K562 (cell line): ENCODE measurements around the gene ST3GAL5. TPM values are rescaled to one million over a fixed set of nuclear protein-coding genes. Genes with fewer than 3 reads are reported as not detected.

Experiments
- ATAC-seq: fragments of 200-7000 bp; cut with Tn5 transposase; 3 replicates; pipeline ENCODE4 v1.9.1; 2020; ENCODE audit warnings: moderate library complexity
- BruUV-seq: library from RNA; stranded (reverse); fragments of 400-500 nt; replicated peaks from 2 replicates; lab custom pipeline; 2021; lab: Mats Ljungman, UMichigan
- CTCF ChIA-PET: fragments of 300-600 bp; formaldehyde crosslinking; extraction: SDS; loops from one replicate; lab custom pipeline; 2021; ENCODE audit warnings: low intra/inter-chr PET ratio; lab: Yijun Ruan, JAX
- POLR2A ChIA-PET: fragments of 300-600, 350-650 bp; sonication (Branson Sonifier 250); formaldehyde crosslinking; extraction: SDS; loops from one replicate; lab custom pipeline; 2021; ENCODE audit warnings: antibody characterized with exemption, inconsistent platforms; lab: Yijun Ruan, JAX
- DNase-seq, 4 experiments: peaks; one replicate each; pipeline versions ENCODE4 v3.0.0 to v3.0.0-alpha.2; 2011 to 2018; ENCODE audit warnings: low spot score in 3 of 4, mixed read lengths in 3 of 4; ENCODE audit errors: extremely low read depth in 1 of 4
- FAIRE-seq: peaks from 2 replicates; lab custom pipeline; 2011; peaks lifted over from hg19 to GRCh38; lab: Jason Lieb, UNC
- H2AFZ ChIP-seq: 2 replicates; pipeline ENCODE4 v1.6.0; 2011; ENCODE audit warnings: low read depth, low read length, control low read depth, inconsistent platforms
- H3K27ac ChIP-seq: fragments of 200-600 bp; 3 replicates; pipeline ENCODE4 v1.8.0; 2011; ENCODE audit warnings: low read depth, mild to moderate bottlenecking, control low read depth, inconsistent platforms, low read length, moderate library complexity, mixed read lengths; ENCODE audit errors: extremely low read depth
- H3K27me3 ChIP-seq, 2 experiments: fragments of 300-600 bp in 1 of 2; 2 replicates in 1 of 2; 3 replicates in 1 of 2; pipeline versions ENCODE4 v1.6.0 to v1.8.0; 2011; ENCODE audit warnings: inconsistent platforms in 2 of 2, low read length in 2 of 2, mild to moderate bottlenecking in 1 of 2, mixed read lengths in 1 of 2, moderate library complexity in 1 of 2; ENCODE audit not compliant: control insufficient read depth in 2 of 2, insufficient read depth in 2 of 2
- H3K36me3 ChIP-seq: fragments of 300-600 bp; 3 replicates; pipeline ENCODE4 v1.8.0; 2011; ENCODE audit warnings: mild to moderate bottlenecking, low read length, inconsistent platforms; ENCODE audit not compliant: control insufficient read depth, insufficient read depth
- H3K4me1 ChIP-seq, 2 experiments: fragments of 200-600 bp in 1 of 2; replicated peaks in 1 of 2; 2 replicates in 1 of 2; 3 replicates in 1 of 2; pipeline versions ENCODE4 v1.5.1 to v1.8.0; 2011; ENCODE audit warnings: inconsistent platforms in 2 of 2, low read length in 2 of 2, mild to moderate bottlenecking in 1 of 2, mixed read lengths in 1 of 2, moderate library complexity in 1 of 2; ENCODE audit not compliant: control insufficient read depth in 2 of 2, insufficient read depth in 2 of 2
- H3K4me2 ChIP-seq: 2 replicates; pipeline ENCODE4 v1.6.1; 2011; ENCODE audit warnings: low read length, control low read depth, inconsistent platforms, mixed read lengths; ENCODE audit not compliant: insufficient read depth
- H3K4me3 ChIP-seq: fragments of 200-600 bp; sonication (generic), shearing (Covaris generic); 2 replicates; pipeline ENCODE4 v1.5.1; 2016; ENCODE audit warnings: control low read depth, inconsistent platforms
- H3K79me2 ChIP-seq: fragments of 200-600 bp; 3 replicates; pipeline ENCODE4 v1.8.0; 2011; ENCODE audit warnings: low read length, inconsistent platforms; ENCODE audit not compliant: control insufficient read depth, insufficient read depth
- H3K9ac ChIP-seq, 2 experiments: 2 replicates each; pipeline versions ENCODE4 v1.6.0 to v1.6.1; 2011; ENCODE audit warnings: low read depth in 2 of 2, low read length in 2 of 2, control low read depth in 1 of 2, inconsistent platforms in 1 of 2, mild to moderate bottlenecking in 1 of 2, mixed read lengths in 1 of 2; ENCODE audit not compliant: insufficient read depth in 1 of 2
- H3K9me1 ChIP-seq: one replicate; pipeline ENCODE4 v1.6.0; 2011; ENCODE audit warnings: inconsistent platforms, mild to moderate bottlenecking, low read length, moderate library complexity; ENCODE audit not compliant: control insufficient read depth, insufficient read depth
- H3K9me3 ChIP-seq: replicated peaks from 2 replicates; pipeline ENCODE4 v1.5.1; 2011; ENCODE audit warnings: low read depth, low read length, inconsistent platforms; ENCODE audit not compliant: control insufficient read depth, insufficient read depth
- H4K20me1 ChIP-seq: replicated peaks from 2 replicates; pipeline ENCODE4 v1.6.1; 2011; ENCODE audit warnings: low read length, inconsistent platforms, mixed read lengths; ENCODE audit not compliant: control insufficient read depth, insufficient read depth
- C11orf30 ChIP-seq: fragments of 450-650 bp; IDR thresholded peaks from 2 replicates; pipeline ENCODE4 v1.6.1; 2016; ENCODE audit warnings: low read depth, mild to moderate bottlenecking
- MGA ChIP-seq: fragments of 450-650 bp; IDR thresholded peaks from 2 replicates; pipeline ENCODE4 v1.6.1; 2016; ENCODE audit warnings: mild to moderate bottlenecking, moderate library complexity
- THRA ChIP-seq: fragments of 450-650 bp; IDR thresholded peaks from 2 replicates; pipeline ENCODE4 v1.6.1; 2017; ENCODE audit warnings: mild to moderate bottlenecking, moderate library complexity
- ZNF316 ChIP-seq: fragments of 450-650 bp; IDR thresholded peaks from 2 replicates; pipeline ENCODE4 v1.6.1; 2016
- WGBS: fragments of 100-300 bp; shearing (Covaris generic); methylation state at CpG from one replicate; pipeline ENCODE4 v1.1.6; 2016; ENCODE audit warnings: low coverage, mixed read lengths; ENCODE audit not compliant: insufficient coverage; ENCODE audit errors: missing lambda C conversion rate; 5-methylcytosine and 5-hydroxymethylcytosine counted together
- in situ Hi-C: fragments of 300-500 bp; cut with MboI; formaldehyde crosslinking; loops from 4 replicates; pipeline ENCODE4 v1.15.0; 2018; ENCODE audit warnings: inconsistent platforms, mixed read lengths
- intact Hi-C: fragments of 100-400 bp; cut with micrococcal nuclease; formaldehyde crosslinking; loops from 2 replicates; pipeline ENCODE4 v1.14.2; 2022
- polyA plus RNA-seq, 8 experiments: library from polyadenylated mRNA; depleted of rRNA in 4 of 8; stranded (reverse) in 5 of 8; unstranded in 3 of 8; fragments of >200 nt; fragmentation: Nextera tagmentation in 2 of 8; fragmentation: Illumina TruSeq in 1 of 8; extraction: Ambion mirVana in 2 of 8; extraction: Trizol in 1 of 8; gene quantifications; 2 replicates each; pipeline versions ENCODE4 v1.2.1 to v1.2.3, GENCODE V29; 2011 to 2014; ENCODE audit warnings: inconsistent platforms in 1 of 8, missing spikeins in 1 of 8
- total RNA-seq, 7 experiments: library from RNA; depleted of rRNA in 6 of 7; stranded (reverse); fragments of >200 nt in 6 of 7; fragmentation: Illumina TruSeq in 2 of 7; extraction: Trizol in 2 of 7; gene quantifications; 2 replicates each; pipeline versions ENCODE4 v1.2.1 to v1.2.3, GENCODE V29; 2011 to 2021; ENCODE audit warnings: low replicate concordance in 1 of 7

The ST3GAL5 gene
- total and polyA plus RNA-seq, 9 of the 15 experiments (the other 6 are each of a cell fraction or from before 2014, with no cell fraction given) = 1.6 to 10.0 (median 4.2) TPM

GRCh38 chr2:85911814-85912692 is 23.3 kb upstream of the ST3GAL5 start:
- FAIRE-seq (no peak), DNase-seq (no peak)
- intact Hi-C loops = no loop called here
- Histone ChIP-seq H3K36me3 (no peaks in the 10 kb centered on the region), H4K20me1 (no peaks in the 10 kb centered on the region), H3K4me3 (no peak overlapping the region), H3K27me3 (no peaks in the 10 kb centered on the region), H3K9me3 (no peaks in the 10 kb centered on the region), H3K27ac (no peak overlapping the region)
- BruUV-seq = no TSS peak
- 36% methylated on average over 7 of the region's 9 CpGs for WGBS
- TF ChIP-seq C11orf30 (peak; percentile 36; the same call in 1 of the 2 replicates), THRA (no peak), ZNF316 (peak; percentile 13; the same call in 1 of the 2 replicates), MGA (0 out of 2 replicates have a peak, but pooled peaks have one; percentile 12)
- TF ChIP-seq, all 486 proteins: peak for 3
- peaks cover 7 to 16% of the 10 kb centered on the region in 2 experiments; a peak in 3 of 5 replicates for H3K4me1 ChIP-seq
- H3K79me2 ChIP-seq = no peaks in the 10 kb centered on the region
- no peaks in the 10 kb centered on the region for H3K9me1 ChIP-seq
- H3K9ac ChIP-seq = no peak overlapping the region
- H2AFZ ChIP-seq = peak overlapping the region; percentile 45
- peak; percentile 35 for ATAC-seq
- ChIA-PET CTCF (no interaction called here), POLR2A (interaction anchor here (0.7 to 1.1 kb wide), 3 partner anchors 16 to 85 kb away, joined by 3 read pairs; no protein-coding TSS in a partner anchor)
- in situ Hi-C loops = no loop called here
- no peak overlapping the region for H3K4me2 ChIP-seq
